SKM-1 treated with dmso at 0.1 percent for 144 hours (cell line): Measurements from ENCODE around the gene CCND1.

Source experiments
- DNase-seq: peaks from one replicate; lab custom pipeline; 2025; ENCODE audit not compliant: unreplicated experiment; lab: John Stamatoyannopoulos, UW

CCND1 gene

GRCh38 chr11:69651834-69652620 is 11.1 kb downstream of the CCND1 start:
- DNase-seq: no peak

GRCh38 chr11:69652999-69653398 is 12.0 kb downstream of the CCND1 start:
- no peak for DNase-seq

- DNase-seq: no peak
Observed at GRCh38 chr11:69653406-69653960, 12.5 kb downstream of the CCND1 start.

- DNase-seq: no peak
Observed at GRCh38 chr11:69654001-69654659, 13.2 kb downstream of the CCND1 start.

GRCh38 chr11:69654660-69655478 is 13.9 kb downstream of the CCND1 start:
- DNase-seq: no peak

- DNase-seq: no peak
Observed at GRCh38 chr11:69655479-69656428, 14.8 kb downstream of the CCND1 start.

GRCh38 chr11:69656536-69657455 is 15.8 kb downstream of the CCND1 start:
- DNase-seq: no peak

GRCh38 chr11:69657456-69657910 is 16.5 kb downstream of the CCND1 start:
- no peak for DNase-seq

GRCh38 chr11:69657911-69658625 is 17.1 kb downstream of the CCND1 start:
- no peak for DNase-seq

GRCh38 chr11:69658626-69659450 is 17.9 kb downstream of the CCND1 start:
- DNase-seq: no peak

- DNase-seq: no peak
Observed at GRCh38 chr11:69659591-69659990, 18.6 kb downstream of the CCND1 start.

- no peak for DNase-seq
Observed at GRCh38 chr11:69660001-69660500, 19.1 kb downstream of the CCND1 start.

GRCh38 chr11:69661413-69661715 is 20.4 kb downstream of the CCND1 start:
- DNase-seq: no peak

GRCh38 chr11:69662021-69662698 is 21.2 kb downstream of the CCND1 start:
- no peak for DNase-seq

- DNase-seq: no peak
Observed at GRCh38 chr11:69662806-69663205, 21.9 kb downstream of the CCND1 start.

GRCh38 chr11:69663326-69663725 is 22.4 kb downstream of the CCND1 start:
- DNase-seq: no peak
